Measurements from ENCODE around the gene ARL15.
"Not testable (repeated sequence)": the region's sequence is repeated elsewhere in the genome, so short reads cannot be mapped to it uniquely, and the experiment has no call there.

Gene ARL15

DNA sequence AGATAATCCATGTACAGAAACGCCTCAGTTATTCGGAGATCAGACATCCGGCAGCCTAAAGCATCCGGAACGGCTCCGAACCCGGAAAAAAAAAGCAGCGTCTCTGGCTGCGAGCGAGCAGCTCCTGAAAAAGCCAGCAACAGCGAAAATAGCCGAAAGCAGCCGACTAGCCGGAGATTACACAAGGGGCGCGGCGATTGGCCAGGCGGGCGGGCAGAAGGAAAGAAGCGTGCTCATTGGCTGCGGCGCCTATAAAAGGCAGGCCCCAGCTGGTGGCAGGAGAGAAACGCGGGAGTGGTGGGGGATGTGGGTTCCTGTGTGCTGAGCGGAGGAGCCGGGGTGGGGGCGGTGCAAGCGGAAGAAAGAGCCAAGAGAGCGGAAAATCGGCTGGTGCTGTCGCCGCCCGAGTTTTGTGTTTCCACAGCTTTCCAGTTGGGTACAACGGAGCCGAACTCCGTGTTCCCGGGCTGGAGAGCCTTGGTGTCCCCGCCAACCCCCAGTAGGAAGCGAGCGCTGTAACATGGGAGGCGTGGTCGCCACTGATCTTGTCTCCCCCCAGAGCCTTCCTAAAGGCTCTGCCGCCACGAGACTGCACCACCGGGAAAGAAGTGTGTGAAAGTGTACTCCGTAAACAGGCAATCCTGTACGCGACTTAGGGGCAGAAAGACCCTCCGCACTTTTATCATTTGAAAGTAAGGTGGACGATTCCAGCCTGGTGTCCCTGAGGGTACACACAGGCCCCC is at the start of gene ARL15:
Gene ARL15, minus strand, starts transcription at position 141 of the 743 bp plus-strand sequence.
- DNase-seq: peak; percentile 98

- DNase-seq: no peak
Measured at GRCh38 chr5:54360089-54360488, 49.7 kb upstream of the ARL15 start.

DNA sequence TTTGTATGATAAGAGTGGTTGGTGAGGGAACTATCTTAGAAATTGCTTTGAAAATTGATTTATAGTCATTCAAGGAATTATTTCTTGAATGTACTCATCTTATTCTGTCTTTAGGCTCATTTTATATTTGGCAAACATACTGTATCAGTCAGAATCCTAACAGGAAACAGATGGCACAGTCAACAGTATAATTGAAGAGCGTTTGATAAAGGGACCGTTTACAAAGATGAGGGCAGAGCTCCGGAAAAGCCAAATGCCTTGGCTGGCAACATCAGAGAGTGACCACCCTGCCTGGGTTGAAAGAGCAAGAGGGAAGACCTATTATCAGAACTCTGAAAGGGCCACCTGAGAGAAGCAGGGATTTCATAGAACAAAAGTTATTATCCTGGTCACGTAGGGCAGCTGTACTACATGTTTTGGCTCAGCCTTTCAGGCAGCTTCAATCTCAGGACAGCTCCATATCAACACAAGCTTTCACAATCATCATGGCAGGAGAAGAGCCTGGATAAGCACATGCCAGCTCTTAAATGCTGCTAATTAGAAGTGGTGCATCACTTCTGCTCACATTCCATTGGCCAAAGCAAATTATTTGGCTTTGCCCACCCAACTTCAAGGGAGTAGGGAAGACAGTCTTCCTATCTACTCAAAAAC is 47.2 kb upstream of the ARL15 start:
- no peak for DNase-seq

DNA sequence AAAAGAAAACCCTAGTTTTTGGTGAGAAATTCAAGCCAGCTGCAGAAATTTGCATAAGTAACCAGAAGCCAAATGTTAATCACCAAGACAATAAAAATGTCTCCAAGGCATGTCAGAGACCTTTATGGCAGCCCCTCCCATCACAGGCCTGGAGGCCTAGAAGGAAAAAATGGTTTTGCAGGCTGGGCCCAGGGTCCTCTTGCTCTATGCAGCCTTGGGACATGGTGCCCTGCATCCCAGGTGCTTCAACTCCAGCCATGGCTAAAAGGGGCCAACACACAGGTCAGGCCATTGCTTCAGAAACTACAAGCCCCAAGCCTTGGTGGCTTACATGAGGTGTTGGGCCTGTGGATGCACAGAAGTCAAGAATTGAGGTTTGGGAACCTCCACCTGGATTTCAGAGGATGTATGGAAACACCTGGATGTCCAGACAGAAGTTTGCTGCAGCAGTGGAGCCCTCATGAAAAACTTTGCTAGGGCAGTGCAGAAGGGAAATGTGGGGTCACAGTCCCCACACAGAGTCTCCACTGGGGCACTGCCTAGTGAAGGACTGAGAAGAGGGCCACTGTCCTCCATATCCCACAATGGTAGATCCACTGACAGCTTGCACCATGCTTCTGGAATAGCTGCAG is 43.7 kb upstream of the ARL15 start:
- not testable (repeated sequence) for DNase-seq

GRCh38 chr5:54352580-54352979 is 42.2 kb upstream of the ARL15 start:
- not testable (repeated sequence) for DNase-seq

DNA sequence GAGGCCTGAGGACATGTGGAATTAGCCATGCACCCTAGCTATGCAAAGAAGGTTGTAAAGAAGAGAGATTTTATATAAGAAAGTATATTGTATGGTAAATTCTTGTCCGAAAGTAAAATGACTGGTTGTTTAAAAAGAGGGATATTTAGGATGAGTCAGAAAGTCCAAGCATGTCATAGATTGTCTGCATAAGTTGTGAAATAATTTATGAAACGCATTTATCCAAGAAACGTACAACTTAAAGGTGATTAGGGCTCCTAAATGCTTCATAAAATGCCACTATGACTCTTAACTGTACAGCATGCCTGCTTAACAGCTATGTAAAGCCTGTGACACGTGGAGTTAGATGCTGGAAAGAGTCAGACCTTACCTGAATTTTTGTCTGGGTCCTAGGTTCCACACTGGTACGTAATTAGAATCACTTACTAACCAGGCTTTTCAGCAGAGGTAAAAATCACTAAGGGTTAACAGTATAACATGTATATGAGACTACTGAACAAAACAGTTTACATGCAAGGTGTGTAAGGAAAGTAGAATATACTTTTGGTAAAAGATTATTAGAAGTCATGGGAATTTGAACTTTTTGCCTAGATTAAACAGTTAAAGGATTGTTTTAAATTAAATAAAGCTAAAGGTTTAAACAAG is 37.0 kb upstream of the ARL15 start:
- DNase-seq: no peak

GRCh38 chr5:54344653-54345052 is 34.3 kb upstream of the ARL15 start:
- no peak for DNase-seq

DNA sequence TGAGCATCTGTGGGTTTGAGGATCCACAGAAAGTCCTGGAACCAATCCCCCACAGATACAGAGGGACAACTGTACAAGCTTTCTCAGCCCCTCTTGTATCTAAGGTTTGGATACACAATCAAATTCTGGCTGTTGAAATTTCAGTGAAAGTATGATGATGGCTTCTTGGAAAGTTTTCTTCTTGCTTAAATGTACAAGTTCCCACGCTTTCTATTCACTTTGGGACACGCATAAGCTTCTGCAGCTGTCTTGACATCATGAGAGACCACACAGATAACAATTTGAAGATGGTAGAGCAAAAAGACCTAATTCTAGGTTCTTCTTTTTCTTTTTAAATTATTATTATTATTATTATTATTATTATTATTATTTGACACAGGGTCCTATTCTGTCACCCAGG is 31.6 kb upstream of the ARL15 start:
- no peak for DNase-seq

GRCh38 chr5:54337523-54337922 is 27.1 kb upstream of the ARL15 start:
- DNase-seq: no peak

DNA sequence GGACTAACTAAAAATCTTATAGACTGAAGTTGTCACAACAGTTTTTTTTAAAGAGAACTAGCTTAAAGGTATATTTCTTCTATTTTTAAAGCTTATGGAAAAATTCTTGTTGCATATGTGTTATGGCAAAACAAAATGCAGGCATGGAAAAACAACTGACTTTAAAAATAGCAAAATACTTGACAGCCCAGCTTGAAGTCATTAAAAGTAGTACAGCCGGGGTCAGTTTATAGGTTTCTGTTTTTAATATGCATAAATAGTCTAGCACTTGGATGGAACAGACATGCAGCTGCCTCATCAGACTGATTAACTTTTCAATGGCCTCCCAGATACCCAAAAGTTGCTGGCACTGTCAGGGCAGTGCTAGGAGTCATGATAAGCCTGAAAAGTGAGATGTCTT is 22.3 kb upstream of the ARL15 start:
- no peak for DNase-seq

DNA sequence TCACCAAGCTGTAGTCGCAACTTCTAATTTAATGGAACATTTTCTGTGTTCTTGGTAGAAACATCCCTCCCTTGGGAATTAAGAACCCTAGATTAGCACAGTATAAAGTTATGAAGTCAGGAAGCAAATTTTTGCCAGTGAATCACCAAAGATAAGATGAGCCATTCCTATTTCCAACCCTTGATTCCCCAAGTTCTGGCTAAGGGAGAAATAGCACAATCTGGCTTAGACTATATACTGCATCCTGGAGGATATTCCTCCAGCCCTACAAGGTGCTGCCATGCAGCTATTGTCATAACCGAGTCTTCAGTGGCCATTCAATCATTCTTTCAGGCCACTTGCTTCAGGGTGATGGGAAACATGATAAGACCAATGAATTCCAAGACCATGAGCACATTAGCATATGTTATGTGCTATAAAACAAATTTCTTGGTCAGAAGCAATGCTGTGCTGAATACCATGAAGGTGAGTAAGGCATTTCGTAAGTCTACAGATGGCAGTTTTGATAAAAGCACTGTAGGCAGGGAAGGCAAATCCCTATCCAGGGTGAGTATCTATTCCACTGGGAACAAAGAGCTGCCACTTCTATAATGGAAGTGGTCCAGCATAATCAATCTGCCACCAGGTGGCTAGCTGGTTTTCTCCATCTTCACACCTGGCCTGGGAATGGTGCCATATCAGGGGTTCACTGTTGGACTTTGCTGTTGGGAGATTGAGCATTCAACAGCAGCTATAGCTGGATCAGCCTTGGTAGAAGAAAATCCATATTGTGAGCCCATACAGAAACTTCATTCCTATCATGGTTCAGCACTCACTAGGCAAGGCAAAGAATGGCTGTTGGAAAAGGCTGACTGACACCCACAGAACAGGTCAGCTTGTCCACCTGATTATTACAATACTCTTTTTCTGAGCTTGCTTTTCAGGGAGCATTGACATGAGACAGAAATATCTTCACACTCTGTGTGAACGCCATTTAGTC is 19.6 kb upstream of the ARL15 start:
- no peak for DNase-seq

DNA sequence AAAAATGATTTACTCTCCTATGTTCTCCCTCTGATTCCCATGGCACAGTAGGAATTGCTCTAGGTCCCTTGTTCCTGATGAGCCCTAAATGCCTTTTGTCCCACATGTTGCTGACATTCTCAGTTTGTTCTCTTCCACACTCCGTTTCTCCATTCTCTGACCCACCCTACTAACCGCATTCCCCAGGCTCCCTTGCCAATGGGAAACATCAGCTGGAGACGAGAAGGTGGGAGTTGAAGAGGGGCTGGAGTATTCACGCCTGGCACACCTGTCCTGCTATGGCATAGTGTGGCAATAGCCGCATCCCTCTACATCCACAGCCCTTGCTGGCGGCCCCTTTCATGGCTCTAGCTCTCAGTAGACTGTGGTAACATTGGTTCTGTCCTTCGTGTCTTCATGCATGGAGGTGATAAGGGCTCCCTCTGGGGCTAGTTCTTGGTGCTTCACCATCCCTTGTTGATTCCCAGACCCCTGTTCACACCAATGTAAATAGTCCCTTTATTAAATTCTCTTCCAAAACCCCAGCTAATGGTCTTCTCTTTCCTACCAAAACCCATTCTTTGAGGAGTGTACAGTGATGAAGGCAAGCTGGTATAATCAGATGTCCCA is 16.4 kb upstream of the ARL15 start:
- no peak for DNase-seq

DNA sequence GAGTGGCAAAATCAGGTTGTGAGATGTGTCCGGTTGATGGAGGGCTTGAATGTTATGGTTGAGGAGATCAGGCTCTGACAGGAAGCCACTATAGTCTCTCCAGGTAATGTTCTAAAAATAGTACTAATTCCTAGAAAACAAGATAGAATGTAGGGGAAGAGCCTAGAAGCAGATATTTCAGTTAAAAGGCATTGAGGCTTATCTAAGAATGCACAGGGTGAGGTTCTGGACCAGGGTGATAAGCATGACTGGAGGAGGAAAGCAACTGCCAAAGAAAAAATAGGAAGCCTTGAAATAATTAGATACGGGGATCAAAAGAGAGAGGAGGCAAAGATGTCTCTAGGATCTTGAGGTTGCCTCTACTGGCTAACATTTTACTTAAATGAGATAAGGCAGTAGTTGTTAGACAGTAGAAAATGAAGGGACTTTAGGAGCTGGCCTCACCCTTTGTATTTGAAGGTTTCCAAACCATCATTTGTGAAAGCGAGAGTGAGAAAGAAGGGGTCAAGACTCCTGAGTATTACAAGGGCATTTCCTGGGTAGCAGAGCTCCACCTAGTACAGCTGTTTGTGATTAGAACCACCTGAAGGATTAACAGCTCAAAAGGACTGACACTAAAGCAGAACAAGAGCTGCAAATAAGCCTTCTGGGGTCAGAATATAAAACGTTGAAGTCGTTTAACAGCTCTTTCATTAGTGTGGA is 15.4 kb upstream of the ARL15 start:
- no peak for DNase-seq

DNA sequence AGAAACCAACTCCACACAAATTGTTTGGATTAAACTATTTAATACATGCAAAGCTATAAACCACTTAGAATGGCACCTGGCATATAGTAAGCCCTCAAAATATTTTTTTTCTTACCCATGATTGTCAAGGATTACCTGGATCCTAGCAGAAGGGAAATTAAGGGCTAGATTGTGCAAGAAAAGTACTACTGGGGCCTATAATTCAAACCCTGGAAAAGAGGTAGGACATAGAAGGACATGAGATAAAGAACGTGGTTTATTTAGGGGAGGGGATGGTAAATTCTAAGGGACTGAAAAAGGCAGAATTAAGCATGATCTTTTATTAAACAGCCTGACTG is 14.9 kb upstream of the ARL15 start:
- DNase-seq: no peak

DNA sequence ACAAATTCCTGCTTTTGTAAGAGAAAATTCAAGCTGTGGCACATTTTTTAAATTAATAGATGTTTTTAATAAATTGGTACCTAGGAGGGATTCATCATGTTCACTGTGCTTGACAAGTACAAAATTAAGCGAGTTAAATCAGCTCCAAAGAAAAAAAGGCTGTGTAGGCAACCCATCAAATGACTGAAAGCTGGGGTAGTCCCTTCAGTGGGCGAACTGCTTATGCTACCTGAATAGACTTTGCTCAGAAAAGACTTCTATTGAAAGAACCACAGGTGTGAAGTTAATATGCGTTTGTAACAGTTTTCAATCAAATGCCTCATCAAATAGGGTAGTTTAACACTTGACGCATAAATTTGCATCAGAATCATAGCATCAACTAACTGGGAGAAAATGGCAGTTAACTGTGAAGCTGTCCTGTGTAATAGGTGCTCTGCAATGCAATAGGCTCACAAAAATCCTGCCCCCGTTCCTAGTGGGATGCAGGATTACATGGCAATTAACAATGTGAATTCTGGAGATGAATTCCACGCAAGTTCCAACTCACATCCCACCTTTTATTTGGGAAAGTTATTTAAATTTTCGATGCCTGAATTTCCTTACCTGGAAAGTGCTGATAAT is 14.4 kb upstream of the ARL15 start:
- no peak for DNase-seq

DNA sequence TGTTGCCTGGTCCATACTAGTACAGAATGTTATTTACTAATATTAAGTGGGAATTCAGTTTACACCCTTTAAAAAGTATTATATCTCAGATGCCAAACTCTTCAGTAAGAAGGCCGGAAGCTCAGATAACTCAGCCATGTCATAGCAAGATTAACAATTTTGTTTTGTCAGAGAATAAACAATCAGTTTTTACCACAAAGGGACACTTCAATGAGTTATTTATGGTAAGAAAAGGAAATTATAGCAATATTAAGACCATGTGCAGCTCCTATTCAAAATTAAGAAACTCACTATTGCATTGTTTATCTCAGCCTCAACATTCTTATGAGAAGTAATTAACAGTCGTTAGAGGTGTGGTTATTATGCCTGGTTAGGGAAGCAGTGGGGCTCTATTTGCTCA is 13.1 kb upstream of the ARL15 start:
- DNase-seq: no peak

- no peak for DNase-seq
Measured at GRCh38 chr5:54320256-54320655, 9.9 kb upstream of the ARL15 start.

GRCh38 chr5:54317511-54318260 is 7.3 kb upstream of the ARL15 start:
- DNase-seq: no peak

DNA sequence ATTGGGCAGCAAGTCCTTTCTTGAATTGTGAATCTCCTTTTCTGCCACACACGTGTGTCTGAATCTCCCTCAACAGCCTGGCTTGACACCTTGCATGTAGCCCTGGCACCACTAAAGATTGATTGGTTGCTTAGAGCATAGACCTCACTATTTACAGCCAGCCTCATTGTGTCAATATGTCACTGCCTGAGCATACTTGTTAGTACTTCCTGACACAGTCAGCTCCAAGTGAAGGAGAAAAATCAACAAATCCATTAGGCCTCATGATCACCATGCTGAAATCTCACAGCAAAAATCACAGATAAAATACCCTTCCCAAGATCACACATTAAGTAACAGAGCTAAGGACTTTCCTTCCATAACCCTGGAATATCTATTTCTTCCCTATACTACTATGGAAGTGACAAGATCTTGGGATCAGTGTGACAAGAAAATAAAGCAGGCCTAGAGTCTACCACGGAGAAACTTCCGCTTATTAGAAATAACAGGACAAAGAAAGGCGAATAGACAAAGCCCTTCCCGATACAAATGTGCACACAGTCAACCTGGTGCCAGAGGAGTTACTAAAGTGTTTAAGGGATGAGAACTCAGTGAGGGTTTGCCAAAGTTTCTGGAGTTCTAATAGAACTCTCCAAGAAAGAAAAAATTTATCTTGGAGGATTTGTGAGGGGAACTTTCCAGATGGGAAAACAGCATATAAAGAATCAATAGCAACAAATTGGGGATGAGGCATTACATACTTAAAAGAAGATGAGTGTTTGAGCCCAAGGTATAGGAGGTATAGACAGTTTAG is 5.6 kb upstream of the ARL15 start:
- DNase-seq: no peak

Data from CD4-positive, alpha-beta T cell treated with Interferon alpha-2 for 1 hour (primary cell).